SKM-1 (cell line): Measurements from ENCODE around the gene TBL2.
"Not testable (repeated sequence)": the region's sequence is repeated elsewhere in the genome, so short reads cannot be mapped to it uniquely, and the experiment has no call there.

ENCODE experiments used
- DNase-seq: peaks from one replicate; lab custom pipeline; 2025; ENCODE audit not compliant: unreplicated experiment; lab: John Stamatoyannopoulos, UW

TBL2 gene

GRCh38 chr7:73606801-73607691 lies 28.7 kb upstream of the TBL2 start:
- no peak for DNase-seq

- no peak for DNase-seq
Observed at GRCh38 chr7:73605601-73606220, 27.3 kb upstream of the TBL2 start.

GRCh38 chr7:73602721-73603651 lies 24.6 kb upstream of the TBL2 start:
- DNase-seq = no peak

- no peak for DNase-seq
Observed at GRCh38 chr7:73599916-73600315, 21.5 kb upstream of the TBL2 start.

GRCh38 chr7:73599151-73599882 lies 20.9 kb upstream of the TBL2 start:
- DNase-seq = no peak

- no peak for DNase-seq
Observed at GRCh38 chr7:73597978-73598782, 19.8 kb upstream of the TBL2 start.

GRCh38 chr7:73596191-73597065 lies 18.0 kb upstream of the TBL2 start:
- DNase-seq = no peak

GRCh38 chr7:73595358-73595757 lies 17.0 kb upstream of the TBL2 start:
- DNase-seq = no peak

GRCh38 chr7:73593207-73594045 lies 15.0 kb upstream of the TBL2 start:
- DNase-seq = no peak

GRCh38 chr7:73586911-73587310 lies 8.5 kb upstream of the TBL2 start:
- no peak for DNase-seq

- no peak for DNase-seq
Observed at GRCh38 chr7:73585196-73585595, 6.8 kb upstream of the TBL2 start.

- DNase-seq = no peak
Observed at GRCh38 chr7:73582664-73583202, 4.4 kb upstream of the TBL2 start.

GRCh38 chr7:73581006-73581405 lies 2.6 kb upstream of the TBL2 start:
- DNase-seq = not testable (repeated sequence)

GRCh38 chr7:73577627-73578341 lies 595 bp downstream of the TBL2 start:
- no peak for DNase-seq

- no peak for DNase-seq
Observed at GRCh38 chr7:73573791-73574190, 4.6 kb downstream of the TBL2 start.

GRCh38 chr7:73573276-73573675 lies 5.1 kb downstream of the TBL2 start:
- DNase-seq = no peak

GRCh38 chr7:73572767-73573186 lies 5.6 kb downstream of the TBL2 start:
- DNase-seq = no peak
